H1 (cell line): ENCODE data around the gene GOLGA7B. TPM values are rescaled to one million over a fixed set of nuclear protein-coding genes. Genes with fewer than 3 reads are reported as not detected.

Experiments
- CTCF ChIA-PET: fragments of 300-600 bp; sonication (Branson Sonifier 250); formaldehyde crosslinking; loops from one replicate; lab custom pipeline; 2021; ENCODE audit not compliant: partially characterized antibody; lab: Charles Lee
- POLR2A ChIA-PET: fragments of 300-600 bp; sonication (Branson Sonifier 250); formaldehyde crosslinking; loops from one replicate; lab custom pipeline; 2021; ENCODE audit warnings: inconsistent platforms; ENCODE audit not compliant: partially characterized antibody; lab: Charles Lee
- DNase-seq, 2 experiments: peaks; one replicate each; pipeline versions ENCODE4 v3.0.0 to v3.0.0-alpha.2; 2010 to 2022; ENCODE audit warnings: low spot score in 2 of 2, low read depth in 1 of 2, mixed read lengths in 1 of 2
- FAIRE-seq: peaks from 2 replicates; lab custom pipeline; 2011; peaks lifted over from hg19 to GRCh38; lab: Jason Lieb, UNC
- H2AFZ ChIP-seq: 2 replicates; pipeline ENCODE4 v1.8.1; 2012; ENCODE audit warnings: low read length, inconsistent platforms
- H2AK5ac ChIP-seq: 2 replicates; pipeline ENCODE4 v1.6.1; 2013; ENCODE audit warnings: low read depth, low read length
- H2BK120ac ChIP-seq: replicated peaks from 2 replicates; pipeline ENCODE3; 2013; ENCODE audit warnings: low read depth, low read length, inconsistent platforms
- H2BK12ac ChIP-seq: 2 replicates; pipeline ENCODE4 v1.6.1; 2013; ENCODE audit warnings: low read depth, low read length
- H2BK15ac ChIP-seq: 2 replicates; pipeline ENCODE4 v1.6.1; 2013; ENCODE audit warnings: low read length
- H2BK20ac ChIP-seq: 2 replicates; pipeline ENCODE4 v1.6.1; 2013; ENCODE audit warnings: low read length
- H2BK5ac ChIP-seq: 2 replicates; pipeline ENCODE4 v1.6.1; 2013; ENCODE audit warnings: low read depth, low read length
- H3K14ac ChIP-seq: 2 replicates; pipeline ENCODE4 v1.6.1; 2013; ENCODE audit warnings: inconsistent platforms; ENCODE audit not compliant: insufficient read length
- H3K18ac ChIP-seq: 2 replicates; pipeline ENCODE4 v1.6.1; 2013; ENCODE audit warnings: low read length; ENCODE audit errors: extremely low read depth
- H3K23ac ChIP-seq: 2 replicates; pipeline ENCODE4 v1.6.1; 2013; ENCODE audit warnings: inconsistent platforms; ENCODE audit not compliant: insufficient read length
- H3K23me2 ChIP-seq: 2 replicates; pipeline ENCODE4 v1.6.1; 2013; ENCODE audit warnings: low read depth, low read length
- H3K27ac ChIP-seq: 2 replicates; pipeline ENCODE4 v1.6.1; 2011; ENCODE audit warnings: low read depth, low read length, inconsistent platforms
- H3K27me3 ChIP-seq, 4 experiments: replicated peaks in 1 of 4; 1 replicate in 1 of 4; 2 replicates in 3 of 4; pipeline versions ENCODE4 v1.6.1 to v1.8.1; 2011 to 2013; ENCODE audit warnings: low read length in 3 of 4, mild to moderate bottlenecking in 3 of 4, inconsistent platforms in 2 of 4, mixed read lengths in 2 of 4, moderate library complexity in 1 of 4; ENCODE audit not compliant: control insufficient read depth in 3 of 4, insufficient read depth in 3 of 4; ENCODE audit errors: extremely low read depth in 1 of 4
- H3K36me3 ChIP-seq, 4 experiments: 2 replicates each; pipeline versions ENCODE4 v1.6.1 to v1.8.1; 2011 to 2013; ENCODE audit warnings: mild to moderate bottlenecking in 4 of 4, low read length in 3 of 4, moderate library complexity in 2 of 4, control low read depth in 1 of 4, inconsistent platforms in 1 of 4; ENCODE audit not compliant: insufficient read depth in 4 of 4, control insufficient read depth in 2 of 4
- H3K4ac ChIP-seq: replicated peaks from 2 replicates; pipeline ENCODE3; 2013; ENCODE audit warnings: low read length, low read depth, mixed read lengths, inconsistent platforms; ENCODE audit not compliant: insufficient read length
- H3K4me1 ChIP-seq, 4 experiments: replicated peaks in 1 of 4; 1 replicate in 1 of 4; 2 replicates in 3 of 4; pipeline versions ENCODE4 v1.6.1 to v1.8.1; 2011 to 2013; ENCODE audit warnings: low read length in 3 of 4, inconsistent platforms in 2 of 4, mixed read lengths in 1 of 4; ENCODE audit not compliant: insufficient read depth in 4 of 4, control insufficient read depth in 3 of 4
- H3K4me2 ChIP-seq, 2 experiments: 2 replicates each; pipeline versions ENCODE4 v1.6.1 to v1.8.1; 2011 to 2013; ENCODE audit warnings: low read depth in 2 of 2, low read length in 2 of 2, control low read depth in 1 of 2, inconsistent platforms in 1 of 2, mild to moderate bottlenecking in 1 of 2; ENCODE audit not compliant: insufficient read depth in 1 of 2
- H3K4me3 ChIP-seq, 4 experiments: fragments of 200-600, 300-600 bp in 1 of 4; sonication (generic), shearing (Covaris generic), sonication (Bioruptor Twin) in 1 of 4; 2 replicates each; pipeline versions ENCODE4 v1.5.1 to v1.8.1; 2011 to 2016; ENCODE audit warnings: low read length in 4 of 4, low read depth in 3 of 4, control low read depth in 2 of 4, inconsistent platforms in 2 of 4, mild to moderate bottlenecking in 2 of 4, mixed read lengths in 1 of 4, moderate library complexity in 1 of 4; ENCODE audit not compliant: insufficient read depth in 2 of 4; ENCODE audit errors: extremely low read depth in 1 of 4
- H3K56ac ChIP-seq: replicated peaks from 2 replicates; pipeline ENCODE3; 2013; ENCODE audit warnings: low read depth, mild to moderate bottlenecking, mixed read lengths, low read length, inconsistent platforms; ENCODE audit not compliant: insufficient read length
- H3K79me1 ChIP-seq: 2 replicates; pipeline ENCODE4 v1.6.1; 2013; ENCODE audit warnings: low read depth, low read length, control low read depth
- H3K79me2 ChIP-seq, 2 experiments: 2 replicates each; pipeline versions ENCODE4 v1.6.1 to v1.8.1; 2012 to 2013; ENCODE audit warnings: low read length in 2 of 2, mild to moderate bottlenecking in 2 of 2, inconsistent platforms in 1 of 2; ENCODE audit not compliant: insufficient read depth in 2 of 2, control insufficient read depth in 1 of 2
- H3K9ac ChIP-seq, 4 experiments: replicated peaks in 1 of 4; 1 replicate in 1 of 4; 2 replicates in 3 of 4; pipeline versions ENCODE4 v1.6.1 to v1.8.1; 2011 to 2013; ENCODE audit warnings: low read depth in 3 of 4, low read length in 3 of 4, control low read depth in 2 of 4, mild to moderate bottlenecking in 2 of 4, moderate library complexity in 2 of 4, inconsistent platforms in 1 of 4; ENCODE audit errors: extremely low read depth in 1 of 4
- H3K9me3 ChIP-seq, 2 experiments: 2 replicates each; pipeline versions ENCODE4 v1.6.1 to v1.8.1; 2012 to 2013; ENCODE audit warnings: mild to moderate bottlenecking in 2 of 2, moderate library complexity in 2 of 2, control low read depth in 1 of 2, inconsistent platforms in 1 of 2, low read depth in 1 of 2, low read length in 1 of 2, mixed read lengths in 1 of 2; ENCODE audit not compliant: insufficient read depth in 2 of 2
- H4K20me1 ChIP-seq, 2 experiments: replicated peaks in 1 of 2; 2 replicates each; pipeline versions ENCODE3 to v1.8.1; 2011 to 2013; ENCODE audit warnings: inconsistent platforms in 2 of 2, low read length in 2 of 2, mild to moderate bottlenecking in 1 of 2; ENCODE audit not compliant: insufficient read depth in 2 of 2, control insufficient read depth in 1 of 2
- H4K5ac ChIP-seq: 2 replicates; pipeline ENCODE4 v1.6.1; 2013; ENCODE audit warnings: low read length, low read depth, mixed read lengths, inconsistent platforms; ENCODE audit not compliant: insufficient read length
- H4K8ac ChIP-seq: 2 replicates; pipeline ENCODE4 v1.8.0; 2013; ENCODE audit warnings: mild to moderate bottlenecking, moderate library complexity, low read length, inconsistent platforms; ENCODE audit not compliant: insufficient read depth; ENCODE audit errors: extremely low read depth
- H4K91ac ChIP-seq: replicated peaks from 2 replicates; pipeline ENCODE3; 2013; ENCODE audit warnings: low read length, mixed read lengths, inconsistent platforms; ENCODE audit not compliant: insufficient read length
- ASH2L ChIP-seq: fragments of 200-600, 300-600 bp; sonication (generic); IDR thresholded peaks from one replicate; pipeline ENCODE4 v1.7.1; 2017; ENCODE audit warnings: low read length
- CBX8 ChIP-seq: fragments of 300-800, 300-1000 bp; sonication (generic); IDR thresholded peaks from 2 replicates; pipeline ENCODE4 v1.7.1; 2016; ENCODE audit warnings: low read depth, low read length, borderline replicate concordance
- GABPA ChIP-seq: IDR thresholded peaks from 2 replicates; pipeline ENCODE4 v1.6.1; 2011; ENCODE audit warnings: mild to moderate bottlenecking, low read length, moderate library complexity, borderline replicate concordance; ENCODE audit not compliant: insufficient read depth
- JUN ChIP-seq: IDR thresholded peaks from 2 replicates; pipeline ENCODE4 v1.6.1; 2011; ENCODE audit warnings: low read depth, mild to moderate bottlenecking, improper control_type of control experiment, low read length
- KDM4A ChIP-seq: IDR thresholded peaks from one replicate; pipeline ENCODE4 v1.7.1; 2012; ENCODE audit warnings: low read depth, mild to moderate bottlenecking, moderate library complexity, low read length, inconsistent platforms; ENCODE audit not compliant: severe bottlenecking
- POU5F1 ChIP-seq: IDR thresholded peaks from 2 replicates; pipeline ENCODE4 v1.6.1; 2011; ENCODE audit warnings: low read depth, mild to moderate bottlenecking, low read length, moderate library complexity
- SP1 ChIP-seq: IDR thresholded peaks from 2 replicates; pipeline ENCODE4 v1.6.1; 2011; ENCODE audit warnings: low read depth, low read length
- SP4 ChIP-seq: IDR thresholded peaks from 2 replicates; pipeline ENCODE4 v1.6.1; 2012; ENCODE audit warnings: low read length, inconsistent platforms
- SUZ12 ChIP-seq: fragments of 200-600 bp; sonication (generic); IDR thresholded peaks from 2 replicates; pipeline ENCODE4 v1.6.1; 2012; ENCODE audit warnings: mild to moderate bottlenecking, inconsistent platforms, low read length, moderate library complexity, mixed read lengths
- TAF7 ChIP-seq: optimal IDR thresholded peaks from 2 replicates; pipeline ENCODE3; 2011; ENCODE audit warnings: low read depth, mild to moderate bottlenecking, inconsistent platforms, low read length, moderate library complexity, borderline replicate concordance
- WGBS, 2 experiments: shearing (Covaris generic) in 1 of 2; methylation state at CpG; one replicate each; pipeline versions ENCODE4 v1.1.6 to v1.1.7; 2013 to 2015; ENCODE audit warnings: low lambda C conversion rate in 2 of 2, mixed read lengths in 2 of 2, inconsistent platforms in 1 of 2, low coverage in 1 of 2, missing lambda C conversion rate in 1 of 2; ENCODE audit not compliant: insufficient replicate concordance in 2 of 2, insufficient coverage in 1 of 2, insufficient read length in 1 of 2; ENCODE audit errors: extremely low coverage in 1 of 2, missing lambda C conversion rate in 1 of 2; 5-methylcytosine and 5-hydroxymethylcytosine counted together
- polyA plus RNA-seq, 7 experiments: library from polyadenylated mRNA; depleted of rRNA in 3 of 7; stranded (reverse) in 5 of 7; unstranded in 2 of 7; fragments of >200 nt in 5 of 7; fragments of 200-250 nt in 2 of 7; gene quantifications; 1 replicate in 5 of 7; 2 replicates in 1 of 7; 4 replicates in 1 of 7; pipeline versions ENCODE4 v1.2.1 to v1.2.3, GENCODE V29; 2011 to 2013; ENCODE audit warnings: missing spikeins in 2 of 7, mixed read lengths in 2 of 7
- total RNA-seq: library from RNA; stranded (reverse); fragmentation: NEBNext Ultra II Directional; extraction: Animal tissue kit (Norgen Biotek cat#: 25700); gene quantifications from 2 replicates; pipeline ENCODE4 v1.2.1, GENCODE V29; 2021
- TF ChIP-seq, protein P1 (sequence below): IDR thresholded peaks from 2 replicates; pipeline ENCODE4 v1.6.1; 2012; ENCODE audit warnings: inconsistent platforms

The GOLGA7B gene
- total and polyA plus RNA-seq, 2 of the 8 experiments (the other 6 are each of a cell fraction or from before 2014, with no cell fraction given): 0.04 to 0.14 TPM

DNA sequence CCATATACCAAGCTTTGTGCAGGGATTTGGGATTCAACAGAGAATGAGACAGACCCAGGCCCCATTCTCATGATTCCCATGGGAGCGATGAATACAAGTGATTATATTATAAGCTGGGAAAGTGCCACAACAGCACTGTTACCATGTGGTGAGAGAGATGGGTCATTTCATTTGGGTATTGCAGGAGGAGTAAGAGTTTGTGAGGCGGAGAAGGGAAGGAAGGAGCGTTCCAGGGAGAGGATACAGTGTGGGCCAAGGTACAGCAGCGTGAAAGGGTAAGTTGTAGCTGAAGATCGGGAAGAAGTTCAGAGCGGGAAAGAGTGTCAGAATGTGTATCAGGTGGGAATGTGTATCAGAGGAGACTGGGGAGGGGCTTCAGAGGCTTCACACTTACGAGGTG lies 38.5 kb downstream of the GOLGA7B start:
- no peak overlapping the region for H3K4ac ChIP-seq
- H4K20me1 ChIP-seq: no peaks in the 10 kb centered on the region
- H4K91ac ChIP-seq: no peak overlapping the region
- ChIA-PET POLR2A (interaction anchor here (1.2 to 2.4 kb wide), 4 partner anchors 14 to 143 kb away, joined by 3 to 11 read pairs (median 5); partner anchors contain the start of gene CRTAC1), CTCF (interaction anchor here (0.9 to 7.5 kb wide), 17 partner anchors 10 to 154 kb away, joined by 3 to 56 read pairs (median 6); no protein-coding TSS in a partner anchor)
- H2AFZ ChIP-seq: no peak overlapping the region
- H3K9ac ChIP-seq: no peak overlapping the region
- H3K4me3 ChIP-seq: no peak overlapping the region
- H2BK120ac ChIP-seq: no peak overlapping the region
- H2BK20ac ChIP-seq: peak overlapping the region; percentile 34; the same call in 1 of the 2 replicates
- DNase-seq: no peak
- H3K79me2 ChIP-seq: no peaks in the 10 kb centered on the region
- H3K79me1 ChIP-seq: no peaks in the 10 kb centered on the region
- peak overlapping the region; percentile 48; the same call in 1 of the 2 replicates for H3K18ac ChIP-seq
- H3K27ac ChIP-seq: no peak overlapping the region
- WGBS, 2 experiments: 93% methylated on average over 7 of the region's 7 CpGs; no CpG with 5 or more reads in 1 of the 2 experiments
- H4K5ac ChIP-seq: no peak overlapping the region
- no peak overlapping the region for H3K23ac ChIP-seq
- no peak for FAIRE-seq
- peak overlapping the region; percentile 2; the same call in 1 of the 2 replicates for H2BK5ac ChIP-seq
- 0 out of 4 replicates have a peak overlapping the region, but pooled peaks of 1 of the 2 experiments have one; percentile 64 for H3K4me2 ChIP-seq
- H2AK5ac ChIP-seq: 0 out of 2 replicates have a peak overlapping the region, but pooled peaks have one; percentile 34
- no peaks in the 10 kb centered on the region; a peak in 1 of 7 replicates for H3K27me3 ChIP-seq
- H4K8ac ChIP-seq: no peak overlapping the region
- peaks cover 4% of the 10 kb centered on the region; the same call in 1 of the 2 replicates for H3K23me2 ChIP-seq
- H3K9me3 ChIP-seq: no peaks in the 10 kb centered on the region
- no peak overlapping the region for H3K56ac ChIP-seq
- no peak overlapping the region for H2BK15ac ChIP-seq
- peak overlapping the region; percentile 92 for H2BK12ac ChIP-seq
- peaks cover 0 to 18% (median 13%) of the 10 kb centered on the region in 4 experiments; a peak in 6 of 7 replicates for H3K4me1 ChIP-seq
- no peaks in the 10 kb centered on the region for H3K36me3 ChIP-seq
- no peak overlapping the region for H3K14ac ChIP-seq
- TF ChIP-seq POU5F1: no peak
- TF ChIP-seq JUN: no peak
- TF ChIP-seq KDM4A: no peak
- TF ChIP-seq SP1: no peak
- no peak for TF ChIP-seq TAF7
- TF ChIP-seq GABPA: no peak
- TF ChIP-seq, protein P1, sequence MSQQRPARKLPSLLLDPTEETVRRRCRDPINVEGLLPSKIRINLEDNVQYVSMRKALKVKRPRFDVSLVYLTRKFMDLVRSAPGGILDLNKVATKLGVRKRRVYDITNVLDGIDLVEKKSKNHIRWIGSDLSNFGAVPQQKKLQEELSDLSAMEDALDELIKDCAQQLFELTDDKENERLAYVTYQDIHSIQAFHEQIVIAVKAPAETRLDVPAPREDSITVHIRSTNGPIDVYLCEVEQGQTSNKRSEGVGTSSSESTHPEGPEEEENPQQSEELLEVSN: no peak
- no peak for TF ChIP-seq CBX8
- TF ChIP-seq SUZ12: no peak
- TF ChIP-seq ASH2L: no peak
- TF ChIP-seq SP4: no peak
- TF ChIP-seq, all 59 proteins: peak for 0
